Neuronal stem cell (in vitro differentiated cells): ENCODE measurements around the gene OR2V1.
A peak's percentile ranks its signal among the peaks of the same experiment; 100 is the strongest.

ENCODE experiments used
- DNase-seq: peaks from one replicate; pipeline ENCODE4 v3.0.0-alpha.2; 2013; ENCODE audit warnings: low spot score
- H2AFZ ChIP-seq: one replicate; pipeline ENCODE4 v1.6.1; 2013; ENCODE audit warnings: mild to moderate bottlenecking, low read length, inconsistent platforms
- H2AK5ac ChIP-seq: 2 replicates; pipeline ENCODE4 v1.6.1; 2013; ENCODE audit warnings: low read depth, mild to moderate bottlenecking, inconsistent platforms, low read length, moderate library complexity, mixed read lengths
- H2BK120ac ChIP-seq: 2 replicates; pipeline ENCODE4 v1.6.1; 2013; ENCODE audit warnings: low read depth, mild to moderate bottlenecking, inconsistent platforms, low read length, moderate library complexity, mixed read lengths
- H2BK12ac ChIP-seq: one replicate; pipeline ENCODE4 v1.6.1; 2013; ENCODE audit warnings: low read length, inconsistent platforms
- H2BK15ac ChIP-seq: 2 replicates; pipeline ENCODE4 v1.6.1; 2013; ENCODE audit warnings: mild to moderate bottlenecking, low read length, inconsistent platforms, mixed read lengths
- H2BK5ac ChIP-seq: one replicate; pipeline ENCODE4 v1.6.1; 2013; ENCODE audit warnings: inconsistent platforms, mild to moderate bottlenecking, low read length, moderate library complexity
- H3K14ac ChIP-seq: one replicate; pipeline ENCODE4 v1.6.1; 2013; ENCODE audit warnings: low read length, inconsistent platforms
- H3K18ac ChIP-seq: 2 replicates; pipeline ENCODE4 v1.6.1; 2013; ENCODE audit warnings: low read length, inconsistent platforms
- H3K23ac ChIP-seq: 2 replicates; pipeline ENCODE4 v1.6.1; 2013; ENCODE audit warnings: low read depth, mild to moderate bottlenecking, mixed read lengths, low read length, inconsistent platforms; ENCODE audit not compliant: poor library complexity
- H3K27ac ChIP-seq: replicated peaks from 3 replicates; pipeline ENCODE4 v1.5.1; 2013; ENCODE audit warnings: low read length, inconsistent platforms
- H3K27me3 ChIP-seq, 3 experiments: 2 replicates each; pipeline ENCODE4 v1.6.1; 2013; ENCODE audit warnings: low read length in 3 of 3, mild to moderate bottlenecking in 2 of 3, inconsistent platforms in 1 of 3, low read depth in 1 of 3, mixed read lengths in 1 of 3, moderate library complexity in 1 of 3; ENCODE audit not compliant: control insufficient read depth in 3 of 3, insufficient read depth in 3 of 3
- H3K36me3 ChIP-seq, 2 donors: replicated peaks in 1 of 2; 2 replicates each; pipeline ENCODE4 v1.6.1; 2013; ENCODE audit warnings: low read length in 2 of 2; ENCODE audit not compliant: control insufficient read depth in 2 of 2, insufficient read depth in 2 of 2
- H3K4ac ChIP-seq: 2 replicates; pipeline ENCODE4 v1.6.1; 2013; ENCODE audit warnings: inconsistent platforms, mild to moderate bottlenecking, low read length, moderate library complexity
- H3K4me1 ChIP-seq, 2 donors: 1 replicate in 1 of 2; 2 replicates in 1 of 2; pipeline ENCODE4 v1.6.1; 2013; ENCODE audit warnings: low read length in 2 of 2, low read depth in 1 of 2; ENCODE audit not compliant: control insufficient read depth in 2 of 2, insufficient read depth in 1 of 2
- H3K4me2 ChIP-seq: one replicate; pipeline ENCODE4 v1.6.1; 2013; ENCODE audit warnings: mild to moderate bottlenecking, low read length, inconsistent platforms; ENCODE audit not compliant: insufficient read depth, poor library complexity, severe bottlenecking
- H3K4me3 ChIP-seq, 2 donors: 2 replicates each; pipeline ENCODE4 v1.5.1; 2013; ENCODE audit warnings: low read length in 2 of 2, mild to moderate bottlenecking in 2 of 2, inconsistent platforms in 1 of 2, moderate library complexity in 1 of 2
- H3K79me1 ChIP-seq: one replicate; pipeline ENCODE4 v1.6.1; 2013; ENCODE audit warnings: low read depth, mild to moderate bottlenecking, inconsistent platforms, low read length, moderate library complexity
- H3K9ac ChIP-seq: one replicate; pipeline ENCODE4 v1.6.1; 2013; ENCODE audit warnings: mild to moderate bottlenecking, low read depth, low read length, inconsistent platforms; ENCODE audit not compliant: poor library complexity
- H3K9me3 ChIP-seq, 2 donors: replicated peaks in 1 of 2; 2 replicates each; pipeline versions ENCODE3 to v1.6.1; 2013; ENCODE audit warnings: low read length in 2 of 2, mild to moderate bottlenecking in 2 of 2, inconsistent platforms in 1 of 2, low read depth in 1 of 2, mixed read lengths in 1 of 2, moderate library complexity in 1 of 2; ENCODE audit not compliant: control insufficient read depth in 2 of 2, insufficient read depth in 1 of 2
- H4K8ac ChIP-seq: one replicate; pipeline ENCODE4 v1.6.1; 2013; ENCODE audit warnings: low read depth, mild to moderate bottlenecking, inconsistent platforms, low read length, moderate library complexity
- H4K91ac ChIP-seq: one replicate; pipeline ENCODE4 v1.6.1; 2013; ENCODE audit warnings: low read length, low read depth, mild to moderate bottlenecking, inconsistent platforms; ENCODE audit not compliant: poor library complexity
- WGBS, 2 donors: extraction: QIAGEN DNeasy Blood & Tissue Kit; methylation state at CpG; one replicate each; pipeline ENCODE4 v1.1.7; 2013; ENCODE audit warnings: missing lambda C conversion rate in 2 of 2, mixed read lengths in 1 of 2; ENCODE audit not compliant: insufficient read length in 2 of 2, insufficient replicate concordance in 1 of 2; ENCODE audit errors: extremely low coverage in 2 of 2; 5-methylcytosine and 5-hydroxymethylcytosine counted together

The OR2V1 gene

GRCh38 chr5:181087309-181087708, 43.7 kb downstream of the OR2V1 start:
- no peak for DNase-seq
- Histone ChIP-seq H2AK5ac (no peak overlapping the region), H3K4me1 (peaks cover 6 to 7% of the 10 kb centered on the region in 2 donors), H4K91ac (no peak overlapping the region), H2BK12ac (no peak overlapping the region), H3K4me2 (no peak overlapping the region), H3K9ac (no peak overlapping the region), H3K27ac (no peak overlapping the region), H3K27me3 (peaks cover 0 to 25% (median 10%) of the 10 kb centered on the region in 3 experiments), H2BK120ac (no peak overlapping the region), H3K18ac (no peak overlapping the region), H3K9me3 (peaks cover 0 to 3% of the 10 kb centered on the region in 2 donors), H3K36me3 (no peaks in the 10 kb centered on the region), H2BK5ac (no peak overlapping the region), H3K4ac (no peak overlapping the region), H2AFZ (no peak overlapping the region), H3K4me3 (no peak overlapping the region), H4K8ac (no peak overlapping the region), H2BK15ac (no peak overlapping the region), H3K23ac (no peak overlapping the region), H3K14ac (no peak overlapping the region), H3K79me1 (no peaks in the 10 kb centered on the region)
- WGBS, 2 donors = no CpG with 5 or more reads among the region's 10 CpGs

- Histone ChIP-seq H4K8ac (no peak overlapping the region), H2BK120ac (no peak overlapping the region), H3K27ac (no peak overlapping the region), H3K23ac (no peak overlapping the region), H3K27me3 (peaks cover 0 to 25% (median 10%) of the 10 kb centered on the region in 3 experiments), H3K9me3 (peaks cover 0 to 3% of the 10 kb centered on the region in 2 donors), H3K9ac (no peak overlapping the region), H2BK5ac (no peak overlapping the region), H2BK15ac (no peak overlapping the region), H3K18ac (no peak overlapping the region), H3K4ac (no peak overlapping the region), H2AK5ac (no peak overlapping the region), H2BK12ac (no peak overlapping the region), H3K36me3 (no peaks in the 10 kb centered on the region), H4K91ac (no peak overlapping the region), H2AFZ (peak overlapping the region; percentile 59), H3K4me2 (no peak overlapping the region), H3K4me3 (no peak overlapping the region), H3K4me1 (peaks cover 6 to 7% of the 10 kb centered on the region in 2 donors), H3K14ac (no peak overlapping the region), H3K79me1 (no peaks in the 10 kb centered on the region)
- no CpG with 5 or more reads among the region's 7 CpGs for WGBS, 2 donors
- DNase-seq = no peak
These were observed 44.1 kb downstream of the OR2V1 start for GRCh38 chr5:181086884-181087205.

DNA sequence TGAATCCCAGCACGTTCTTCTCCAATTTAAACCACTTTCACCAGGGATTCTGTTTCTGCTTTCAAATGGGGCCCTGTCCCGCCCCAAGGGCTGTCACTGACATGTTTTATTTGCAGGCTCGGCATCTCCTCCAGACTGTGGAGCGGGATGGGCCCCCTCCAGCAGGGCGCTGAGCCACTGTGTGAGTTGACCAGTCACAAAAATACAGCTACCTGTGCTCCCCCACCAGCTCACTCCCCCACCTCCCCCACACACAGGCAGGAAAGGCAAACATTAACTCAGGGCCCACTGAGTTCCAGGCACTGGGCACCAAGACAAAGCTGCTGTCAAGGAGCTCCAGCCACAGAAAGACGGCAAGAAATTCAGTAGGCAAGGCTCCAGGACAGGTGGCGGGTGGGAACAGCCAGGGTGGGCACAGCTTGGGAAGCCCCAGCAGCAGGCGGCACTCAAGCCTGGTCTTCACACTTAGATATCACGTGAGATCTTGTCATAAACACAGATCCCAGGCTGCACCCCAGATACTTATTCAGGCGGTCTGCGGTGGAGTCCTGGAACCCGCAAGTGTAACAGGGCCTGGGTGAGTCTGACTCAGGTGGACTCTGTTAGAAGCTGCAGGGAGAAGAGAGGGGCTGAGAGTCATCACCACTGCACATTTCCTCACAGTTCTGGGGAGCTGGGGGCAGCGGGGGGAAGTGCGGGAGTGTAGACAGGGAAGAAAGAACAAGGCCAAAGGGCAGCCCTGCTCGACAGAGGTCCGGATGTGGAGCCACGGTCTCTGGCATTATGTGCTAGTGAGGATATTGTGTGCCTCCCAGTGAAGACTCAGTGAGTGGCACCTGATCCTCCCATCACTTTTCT, 44.7 kb downstream of the OR2V1 start:
- H2BK15ac ChIP-seq = no peak overlapping the region
- WGBS, 2 donors = no CpG with 5 or more reads among the region's 17 CpGs
- no peak for DNase-seq
- no peak overlapping the region for H3K4me3 ChIP-seq
- peak overlapping the region; percentile 64 for H3K18ac ChIP-seq
- peak overlapping the region; percentile 59 for H2AFZ ChIP-seq
- H2BK5ac ChIP-seq = no peak overlapping the region
- no peak overlapping the region for H2BK12ac ChIP-seq
- no peak overlapping the region for H2BK120ac ChIP-seq
- no peak overlapping the region for H2AK5ac ChIP-seq
- H3K9ac ChIP-seq = no peak overlapping the region
- H3K27ac ChIP-seq = no peak overlapping the region
- no peak overlapping the region for H3K14ac ChIP-seq
- no peak overlapping the region for H4K8ac ChIP-seq
- peaks cover 0 to 25% (median 10%) of the 10 kb centered on the region in 3 experiments for H3K27me3 ChIP-seq
- no peak overlapping the region for H3K4me2 ChIP-seq
- H3K4ac ChIP-seq = peak overlapping the region; percentile 53
- H3K23ac ChIP-seq = no peak overlapping the region
- no peak overlapping the region for H4K91ac ChIP-seq
- no peaks in the 10 kb centered on the region for H3K79me1 ChIP-seq
- H3K9me3 ChIP-seq = peaks cover 0 to 3% of the 10 kb centered on the region in 2 donors
- no peaks in the 10 kb centered on the region for H3K36me3 ChIP-seq
- H3K4me1 ChIP-seq = peaks cover 6 to 7% of the 10 kb centered on the region in 2 donors

- Histone ChIP-seq H3K79me1 (no peaks in the 10 kb centered on the region), H3K27me3 (peaks cover 0 to 25% (median 10%) of the 10 kb centered on the region in 3 experiments), H3K27ac (no peak overlapping the region), H4K8ac (peak overlapping the region; percentile 92), H3K18ac (peak overlapping the region; percentile 31), H3K14ac (no peak overlapping the region), H2AK5ac (peak overlapping the region; percentile 28), H3K36me3 (no peaks in the 10 kb centered on the region), H3K9me3 (peaks cover 0 to 3% of the 10 kb centered on the region in 2 donors), H3K9ac (no peak overlapping the region), H3K4me2 (no peak overlapping the region), H2BK15ac (no peak overlapping the region), H3K4me3 (no peak overlapping the region), H2BK12ac (no peak overlapping the region), H3K4ac (no peak overlapping the region), H2BK120ac (no peak overlapping the region), H4K91ac (peak overlapping the region; percentile 17), H2AFZ (no peak overlapping the region), H2BK5ac (peak overlapping the region; percentile 39), H3K4me1 (peaks cover 6 to 7% of the 10 kb centered on the region in 2 donors), H3K23ac (no peak overlapping the region)
- no peak for DNase-seq
- no CpG with 5 or more reads among the region's 18 CpGs for WGBS, 2 donors
These were observed 46.3 kb downstream of the OR2V1 start for GRCh38 chr5:181084621-181085195.
